Measurements from ENCODE around the gene DHX9. TPM values are rescaled to one million over a fixed set of nuclear protein-coding genes. Genes with fewer than 3 reads are reported as not detected.
A peak's percentile ranks its signal among the peaks of the same experiment; 100 is the strongest.

DHX9 gene
- total and polyA plus RNA-seq, 9 of the 15 experiments (the other 6 are each of a cell fraction or from before 2014, with no cell fraction given): 100 to 409 (median 294) TPM

GRCh38 chr1:182888736-182889531 lies 49.8 kb downstream of the DHX9 start (continued):
- TF ChIP-seq, protein P1, sequence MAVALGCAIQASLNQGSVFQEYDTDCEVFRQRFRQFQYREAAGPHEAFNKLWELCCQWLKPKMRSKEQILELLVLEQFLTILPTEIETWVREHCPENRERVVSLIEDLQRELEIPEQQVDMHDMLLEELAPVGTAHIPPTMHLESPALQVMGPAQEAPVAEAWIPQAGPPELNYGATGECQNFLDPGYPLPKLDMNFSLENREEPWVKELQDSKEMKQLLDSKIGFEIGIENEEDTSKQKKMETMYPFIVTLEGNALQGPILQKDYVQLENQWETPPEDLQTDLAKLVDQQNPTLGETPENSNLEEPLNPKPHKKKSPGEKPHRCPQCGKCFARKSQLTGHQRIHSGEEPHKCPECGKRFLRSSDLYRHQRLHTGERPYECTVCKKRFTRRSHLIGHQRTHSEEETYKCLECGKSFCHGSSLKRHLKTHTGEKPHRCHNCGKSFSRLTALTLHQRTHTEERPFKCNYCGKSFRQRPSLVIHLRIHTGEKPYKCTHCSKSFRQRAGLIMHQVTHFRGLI (CRISPR knock-in tag; IDR thresholded peaks at IDR 0.05): no peak
- TF ChIP-seq SUPT5H (IDR thresholded peaks at IDR 0.05): peak; percentile 64; the same call in 1 of the 2 replicates
- TF ChIP-seq PREB (CRISPR knock-in tag; IDR thresholded peaks at IDR 0.05): no peak
- TF ChIP-seq, protein P2, sequence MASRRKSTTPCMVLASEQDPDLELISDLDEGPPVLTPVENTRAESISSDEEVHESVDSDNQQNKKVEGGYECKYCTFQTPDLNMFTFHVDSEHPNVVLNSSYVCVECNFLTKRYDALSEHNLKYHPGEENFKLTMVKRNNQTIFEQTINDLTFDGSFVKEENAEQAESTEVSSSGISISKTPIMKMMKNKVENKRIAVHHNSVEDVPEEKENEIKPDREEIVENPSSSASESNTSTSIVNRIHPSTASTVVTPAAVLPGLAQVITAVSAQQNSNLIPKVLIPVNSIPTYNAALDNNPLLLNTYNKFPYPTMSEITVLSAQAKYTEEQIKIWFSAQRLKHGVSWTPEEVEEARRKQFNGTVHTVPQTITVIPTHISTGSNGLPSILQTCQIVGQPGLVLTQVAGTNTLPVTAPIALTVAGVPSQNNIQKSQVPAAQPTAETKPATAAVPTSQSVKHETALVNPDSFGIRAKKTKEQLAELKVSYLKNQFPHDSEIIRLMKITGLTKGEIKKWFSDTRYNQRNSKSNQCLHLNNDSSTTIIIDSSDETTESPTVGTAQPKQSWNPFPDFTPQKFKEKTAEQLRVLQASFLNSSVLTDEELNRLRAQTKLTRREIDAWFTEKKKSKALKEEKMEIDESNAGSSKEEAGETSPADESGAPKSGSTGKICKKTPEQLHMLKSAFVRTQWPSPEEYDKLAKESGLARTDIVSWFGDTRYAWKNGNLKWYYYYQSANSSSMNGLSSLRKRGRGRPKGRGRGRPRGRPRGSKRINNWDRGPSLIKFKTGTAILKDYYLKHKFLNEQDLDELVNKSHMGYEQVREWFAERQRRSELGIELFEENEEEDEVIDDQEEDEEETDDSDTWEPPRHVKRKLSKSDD (conservative IDR thresholded peaks at IDR 0.05; ENCODE audit: low read length): no peak
- no peak for TF ChIP-seq ATF6 (CRISPR knock-in tag; IDR thresholded peaks at IDR 0.05)
- no peak for TF ChIP-seq HMG20A (CRISPR knock-in tag; conservative IDR thresholded peaks at IDR 0.05)
- TF ChIP-seq, protein P3, sequence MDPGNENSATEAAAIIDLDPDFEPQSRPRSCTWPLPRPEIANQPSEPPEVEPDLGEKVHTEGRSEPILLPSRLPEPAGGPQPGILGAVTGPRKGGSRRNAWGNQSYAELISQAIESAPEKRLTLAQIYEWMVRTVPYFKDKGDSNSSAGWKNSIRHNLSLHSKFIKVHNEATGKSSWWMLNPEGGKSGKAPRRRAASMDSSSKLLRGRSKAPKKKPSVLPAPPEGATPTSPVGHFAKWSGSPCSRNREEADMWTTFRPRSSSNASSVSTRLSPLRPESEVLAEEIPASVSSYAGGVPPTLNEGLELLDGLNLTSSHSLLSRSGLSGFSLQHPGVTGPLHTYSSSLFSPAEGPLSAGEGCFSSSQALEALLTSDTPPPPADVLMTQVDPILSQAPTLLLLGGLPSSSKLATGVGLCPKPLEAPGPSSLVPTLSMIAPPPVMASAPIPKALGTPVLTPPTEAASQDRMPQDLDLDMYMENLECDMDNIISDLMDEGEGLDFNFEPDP (CRISPR knock-in tag; IDR thresholded peaks at IDR 0.05): no peak
- no peak for TF ChIP-seq XRCC5 (IDR thresholded peaks at IDR 0.05; ENCODE audit: low read depth, low read length)
- no peak for TF ChIP-seq GABPA (tag; conservative IDR thresholded peaks at IDR 0.05; ENCODE audit: low read depth)
- TF ChIP-seq POLR2G (IDR thresholded peaks at IDR 0.05; ENCODE audit: low read depth, low read length): 0 out of 2 replicates have a peak, but pooled peaks have one; percentile 10
- TF ChIP-seq MTA1 (IDR thresholded peaks at IDR 0.05; ENCODE audit: borderline replicate concordance): no peak
- TF ChIP-seq ELF4 (CRISPR knock-in tag; IDR thresholded peaks at IDR 0.05): no peak
- TF ChIP-seq POLR2H (tag; IDR thresholded peaks at IDR 0.05; ENCODE audit: low read depth): peak; percentile 8; the same call in 1 of the 2 replicates
- TF ChIP-seq, protein P4, sequence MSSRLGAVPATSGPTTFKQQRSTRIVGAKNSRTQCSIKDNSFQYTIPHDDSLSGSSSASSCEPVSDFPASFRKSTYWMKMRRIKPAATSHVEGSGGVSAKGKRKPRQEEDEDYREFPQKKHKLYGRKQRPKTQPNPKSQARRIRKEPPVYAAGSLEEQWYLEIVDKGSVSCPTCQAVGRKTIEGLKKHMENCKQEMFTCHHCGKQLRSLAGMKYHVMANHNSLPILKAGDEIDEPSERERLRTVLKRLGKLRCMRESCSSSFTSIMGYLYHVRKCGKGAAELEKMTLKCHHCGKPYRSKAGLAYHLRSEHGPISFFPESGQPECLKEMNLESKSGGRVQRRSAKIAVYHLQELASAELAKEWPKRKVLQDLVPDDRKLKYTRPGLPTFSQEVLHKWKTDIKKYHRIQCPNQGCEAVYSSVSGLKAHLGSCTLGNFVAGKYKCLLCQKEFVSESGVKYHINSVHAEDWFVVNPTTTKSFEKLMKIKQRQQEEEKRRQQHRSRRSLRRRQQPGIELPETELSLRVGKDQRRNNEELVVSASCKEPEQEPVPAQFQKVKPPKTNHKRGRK (tag; IDR thresholded peaks at IDR 0.05): no peak

All from K562 (cell line).